ENCODE results near the gene TTC33. TPM values are rescaled to one million over a fixed set of nuclear protein-coding genes. Genes with fewer than 3 reads are reported as not detected.

TTC33 gene
- total and polyA plus RNA-seq, 12 donors: 6.4 to 20.1 (median 17.5) TPM

- peaks cover 0 to 25% (median 7%) of the 10 kb centered on the region in 9 donors for H3K36me3 ChIP-seq
- no peak for TF ChIP-seq CTCF (IDR thresholded peaks at IDR 0.05)
- H3K9me3 ChIP-seq: no peaks in the 10 kb centered on the region
- H3K27ac ChIP-seq: no peak overlapping the region
- H3K4me3 ChIP-seq: no peak overlapping the region
- peaks cover 0 to 65% (median 33%) of the 10 kb centered on the region in 9 donors for H3K4me1 ChIP-seq
- H3K27me3 ChIP-seq: no peaks in the 10 kb centered on the region
- DNase-seq (no peak), ATAC-seq (no peak)
- intact Hi-C loops (cut with DNase I): no loop called here
- WGBS, 2 donors: 79 to 84% methylated on average over 5 of the region's 5 CpGs
Measured at GRCh38 chr5:40780199-40780598, 24.4 kb upstream of the TTC33 start.

GRCh38 chr5:40779561-40779960 is 23.8 kb upstream of the TTC33 start:
- H3K4me3 ChIP-seq: no peak overlapping the region
- no peaks in the 10 kb centered on the region for H3K27me3 ChIP-seq
- peaks cover 0 to 32% (median 13%) of the 10 kb centered on the region in 9 donors for H3K36me3 ChIP-seq
- no peak for TF ChIP-seq CTCF (IDR thresholded peaks at IDR 0.05)
- WGBS, 2 donors: 93 to 96% methylated on average over 6 of the region's 6 CpGs
- H3K27ac ChIP-seq: no peak overlapping the region
- intact Hi-C loops (cut with DNase I): no loop called here
- ATAC-seq (no peak), DNase-seq (no peak)
- peaks cover 0 to 63% (median 33%) of the 10 kb centered on the region in 9 donors for H3K4me1 ChIP-seq
- H3K9me3 ChIP-seq: no peaks in the 10 kb centered on the region

GRCh38 chr5:40778133-40778532 is 22.4 kb upstream of the TTC33 start:
- 98% methylated on average over 1 of the region's 1 CpG for WGBS, 2 donors
- intact Hi-C loops (cut with DNase I): no loop called here
- no peaks in the 10 kb centered on the region for H3K9me3 ChIP-seq
- DNase-seq (no peak), ATAC-seq (no peak)
- H3K4me1 ChIP-seq: peaks cover 0 to 50% (median 28%) of the 10 kb centered on the region in 9 donors
- no peak overlapping the region for H3K27ac ChIP-seq
- H3K27me3 ChIP-seq: no peaks in the 10 kb centered on the region
- no peak overlapping the region for H3K4me3 ChIP-seq
- no peak for TF ChIP-seq CTCF (IDR thresholded peaks at IDR 0.05)
- peaks cover 0 to 46% (median 14%) of the 10 kb centered on the region in 9 donors for H3K36me3 ChIP-seq

GRCh38 chr5:40776658-40776977 is 20.9 kb upstream of the TTC33 start:
- H3K27ac ChIP-seq: no peak overlapping the region
- no peak for TF ChIP-seq CTCF (IDR thresholded peaks at IDR 0.05)
- H3K9me3 ChIP-seq: no peaks in the 10 kb centered on the region
- no peaks in the 10 kb centered on the region for H3K27me3 ChIP-seq
- H3K36me3 ChIP-seq: peaks cover 0 to 60% (median 21%) of the 10 kb centered on the region in 9 donors
- intact Hi-C loops (cut with DNase I): no loop called here
- 88 to 90% methylated on average over 1 of the region's 1 CpG for WGBS, 2 donors
- ATAC-seq: no peak
- H3K4me3 ChIP-seq: no peak overlapping the region
- peaks cover 0 to 35% (median 13%) of the 10 kb centered on the region in 9 donors for H3K4me1 ChIP-seq
- DNase-seq: no peak

All from heart right ventricle (tissue), 16 donors.